Measurements from ENCODE around the gene TNS4. TPM values are rescaled to one million over a fixed set of nuclear protein-coding genes. Genes with fewer than 3 reads are reported as not detected.

The TNS4 gene
- total RNA-seq, 1 donor from 2014 or later = not detected

DNA sequence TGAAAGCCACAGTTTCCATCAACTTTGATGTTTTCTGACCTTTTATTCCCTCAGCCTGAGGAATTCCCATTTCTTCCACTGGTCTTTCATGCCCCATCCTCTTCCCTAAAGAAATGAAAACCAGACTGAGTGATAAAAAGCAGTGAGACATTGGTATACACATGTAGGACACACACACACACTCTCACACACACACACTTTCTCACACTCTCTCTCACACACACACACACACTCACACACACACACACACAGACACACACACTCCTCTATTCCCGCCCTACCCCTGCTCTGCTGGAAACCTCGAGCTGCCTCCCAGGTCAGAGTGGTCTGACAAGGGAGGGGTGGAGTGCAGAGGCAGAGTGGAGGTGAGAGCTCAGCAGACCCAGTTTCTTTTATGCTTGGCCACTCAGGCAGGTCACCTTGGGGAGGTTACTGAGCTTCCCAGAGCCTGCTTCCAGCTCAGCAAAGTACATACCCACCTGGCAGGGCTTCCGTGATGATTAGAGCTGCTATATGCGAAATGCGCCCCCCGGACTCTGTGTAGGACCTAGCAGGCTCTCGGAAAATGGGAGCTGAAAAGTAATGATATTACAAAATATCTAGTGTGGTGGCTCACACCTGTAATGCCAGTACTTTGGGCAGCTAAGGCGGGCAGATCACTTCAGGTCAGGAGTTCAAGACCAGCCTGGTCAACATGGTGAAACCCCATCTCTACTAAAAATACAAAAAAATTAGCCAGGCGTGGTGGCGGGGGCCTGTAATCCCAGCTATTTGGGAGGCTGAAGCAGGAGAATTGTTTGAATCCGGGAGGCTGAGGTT is 33.2 kb upstream of the TNS4 start:
- Mint-ChIP-seq H3K9me3 (no peaks in the 10 kb centered on the region), H3K27ac (no peak overlapping the region), H3K36me3 (no peaks in the 10 kb centered on the region), H3K4me3 (no peak overlapping the region), H3K27me3 (ENCODE audit: insufficient read depth, low read depth) (peaks cover 9% of the 10 kb centered on the region), H3K4me1 (peaks cover 6% of the 10 kb centered on the region)
- Histone ChIP-seq H3K27ac (no peak overlapping the region), H3K9ac (no peak overlapping the region), H3K4me3 (no peak overlapping the region), H3K79me2 (ENCODE audit: low read depth) (no peaks in the 10 kb centered on the region), H3K27me3 (no peaks in the 10 kb centered on the region), H3K36me3 (no peaks in the 10 kb centered on the region), H3K4me2 (no peak overlapping the region), H2AFZ (replicated peaks) (no peak overlapping the region), H3K9me3 (ENCODE audit: low read depth) (no peaks in the 10 kb centered on the region), H3F3A (ENCODE audit: low read depth) (no peaks in the 10 kb centered on the region), H4K20me1 (ENCODE audit: low read depth) (no peaks in the 10 kb centered on the region), H3K4me1 (no peaks in the 10 kb centered on the region)
- DNase-seq (ENCODE audit: low spot score) = no peak
- TF ChIP-seq EZH2phosphoT487 (IDR thresholded peaks at IDR 0.05) (no peak), EZH2 (IDR thresholded peaks at IDR 0.05) (no peak)
- TF ChIP-seq, protein P1, sequence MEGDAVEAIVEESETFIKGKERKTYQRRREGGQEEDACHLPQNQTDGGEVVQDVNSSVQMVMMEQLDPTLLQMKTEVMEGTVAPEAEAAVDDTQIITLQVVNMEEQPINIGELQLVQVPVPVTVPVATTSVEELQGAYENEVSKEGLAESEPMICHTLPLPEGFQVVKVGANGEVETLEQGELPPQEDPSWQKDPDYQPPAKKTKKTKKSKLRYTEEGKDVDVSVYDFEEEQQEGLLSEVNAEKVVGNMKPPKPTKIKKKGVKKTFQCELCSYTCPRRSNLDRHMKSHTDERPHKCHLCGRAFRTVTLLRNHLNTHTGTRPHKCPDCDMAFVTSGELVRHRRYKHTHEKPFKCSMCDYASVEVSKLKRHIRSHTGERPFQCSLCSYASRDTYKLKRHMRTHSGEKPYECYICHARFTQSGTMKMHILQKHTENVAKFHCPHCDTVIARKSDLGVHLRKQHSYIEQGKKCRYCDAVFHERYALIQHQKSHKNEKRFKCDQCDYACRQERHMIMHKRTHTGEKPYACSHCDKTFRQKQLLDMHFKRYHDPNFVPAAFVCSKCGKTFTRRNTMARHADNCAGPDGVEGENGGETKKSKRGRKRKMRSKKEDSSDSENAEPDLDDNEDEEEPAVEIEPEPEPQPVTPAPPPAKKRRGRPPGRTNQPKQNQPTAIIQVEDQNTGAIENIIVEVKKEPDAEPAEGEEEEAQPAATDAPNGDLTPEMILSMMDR (IDR thresholded peaks at IDR 0.05) = no peak

DNA sequence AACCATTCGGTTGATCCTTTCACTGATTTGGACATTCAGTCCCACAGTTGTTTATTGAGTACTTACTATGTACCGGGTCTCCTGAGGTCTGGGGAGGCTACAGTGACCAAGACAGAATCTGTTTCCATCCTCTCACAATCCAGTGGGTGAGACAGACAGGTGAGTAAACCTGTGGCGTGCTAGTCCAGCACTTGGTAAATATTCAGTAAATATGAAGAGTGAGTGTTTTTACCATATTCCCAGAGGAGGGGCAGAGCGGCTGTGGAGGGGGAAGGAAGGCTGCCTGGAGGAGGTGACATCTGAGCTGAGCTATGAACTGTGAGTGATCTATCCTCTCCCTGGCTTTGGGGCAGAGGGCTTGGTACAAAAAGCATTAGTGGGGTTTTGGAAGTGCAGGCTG is 32.5 kb upstream of the TNS4 start:
- no peak for DNase-seq (ENCODE audit: low spot score)
- Histone ChIP-seq H3K4me2 (no peak overlapping the region), H4K20me1 (ENCODE audit: low read depth) (no peaks in the 10 kb centered on the region), H3K27me3 (no peaks in the 10 kb centered on the region), H3K4me3 (no peak overlapping the region), H3K27ac (no peak overlapping the region), H3K4me1 (no peaks in the 10 kb centered on the region), H3F3A (ENCODE audit: low read depth) (no peaks in the 10 kb centered on the region), H2AFZ (replicated peaks) (no peak overlapping the region), H3K79me2 (ENCODE audit: low read depth) (no peaks in the 10 kb centered on the region), H3K9ac (no peak overlapping the region), H3K36me3 (no peaks in the 10 kb centered on the region), H3K9me3 (ENCODE audit: low read depth) (no peaks in the 10 kb centered on the region)
- Mint-ChIP-seq H3K27ac (no peak overlapping the region), H3K4me1 (peaks cover 6% of the 10 kb centered on the region), H3K36me3 (no peaks in the 10 kb centered on the region), H3K4me3 (no peak overlapping the region), H3K27me3 (ENCODE audit: insufficient read depth, low read depth) (peaks cover 9% of the 10 kb centered on the region), H3K9me3 (no peaks in the 10 kb centered on the region)
- TF ChIP-seq, protein P1 (IDR thresholded peaks at IDR 0.05) = no peak
- no peak for TF ChIP-seq EZH2 (IDR thresholded peaks at IDR 0.05)
- TF ChIP-seq EZH2phosphoT487 (IDR thresholded peaks at IDR 0.05) = no peak

DNA sequence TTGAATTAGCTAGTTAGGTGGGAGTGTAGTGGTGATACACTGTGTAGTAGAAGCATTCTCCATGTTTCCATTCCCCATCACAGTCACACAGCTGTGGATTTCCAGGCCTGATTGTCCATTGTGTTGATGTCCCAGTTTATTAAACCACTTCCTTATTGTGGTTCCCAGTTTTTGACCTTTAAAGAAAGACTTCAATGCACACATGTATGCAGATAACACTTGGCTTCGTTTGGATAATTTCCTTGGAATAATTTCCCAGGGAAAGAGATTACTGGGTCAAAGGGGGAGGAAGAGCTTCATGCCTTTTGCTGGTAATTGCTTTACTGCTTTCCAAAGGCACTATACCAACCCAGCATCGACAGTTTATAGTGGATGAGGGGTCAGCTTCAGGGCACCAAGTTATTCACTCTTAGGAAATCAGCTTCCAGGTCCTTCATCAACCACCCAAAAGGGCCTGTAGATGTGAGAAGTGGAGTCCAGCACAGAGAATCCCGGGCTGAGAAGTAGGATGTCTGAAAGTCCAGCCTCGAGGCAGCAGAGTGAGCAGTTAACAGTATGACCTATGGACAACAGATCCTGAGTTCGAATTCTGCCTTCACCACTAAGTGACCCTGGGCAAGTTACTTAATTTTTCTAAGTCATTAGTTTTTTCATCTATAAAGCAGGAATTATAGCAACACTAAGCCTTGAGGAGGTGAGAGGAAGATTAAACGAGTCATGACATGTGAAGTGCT is 31.3 kb upstream of the TNS4 start:
- H3K27ac Mint-ChIP-seq = no peak overlapping the region
- Histone ChIP-seq H3K4me1 (no peaks in the 10 kb centered on the region), H3K79me2 (ENCODE audit: low read depth) (no peaks in the 10 kb centered on the region), H3K27ac (no peak overlapping the region), H2AFZ (replicated peaks) (no peak overlapping the region), H3K36me3 (no peaks in the 10 kb centered on the region), H3K9me3 (ENCODE audit: low read depth) (no peaks in the 10 kb centered on the region), H4K20me1 (ENCODE audit: low read depth) (no peaks in the 10 kb centered on the region), H3K4me2 (no peak overlapping the region), H3K4me3 (no peak overlapping the region), H3F3A (ENCODE audit: low read depth) (no peaks in the 10 kb centered on the region), H3K9ac (no peak overlapping the region), H3K27me3 (no peaks in the 10 kb centered on the region)
- H3K27me3 Mint-ChIP-seq (ENCODE audit: insufficient read depth, low read depth) = peaks cover 11% of the 10 kb centered on the region
- no peak for DNase-seq (ENCODE audit: low spot score)
- no peak overlapping the region for H3K4me3 Mint-ChIP-seq
- TF ChIP-seq, protein P1 (IDR thresholded peaks at IDR 0.05) = no peak
- TF ChIP-seq EZH2phosphoT487 (IDR thresholded peaks at IDR 0.05) = no peak
- no peak for TF ChIP-seq EZH2 (IDR thresholded peaks at IDR 0.05)
- H3K36me3 Mint-ChIP-seq = no peaks in the 10 kb centered on the region
- peaks cover 6% of the 10 kb centered on the region for H3K4me1 Mint-ChIP-seq
- no peaks in the 10 kb centered on the region for H3K9me3 Mint-ChIP-seq
